Cardiac fibroblast (primary cell): Measurements from ENCODE around the gene SARS1.
A peak's percentile ranks its signal among the peaks of the same experiment; 100 is the strongest.

Experiments
- DNase-seq, 2 donors: peaks; one replicate each; pipeline versions ENCODE4 v3.0.0 to v3.0.0-alpha.2; 2010; ENCODE audit warnings: low read depth in 2 of 2
- H3K4me3 ChIP-seq, 2 donors: replicated peaks in 1 of 2; 1 replicate in 1 of 2; 2 replicates in 1 of 2; pipeline ENCODE4 v1.5.1; 2011; ENCODE audit warnings: low read depth in 2 of 2, low read length in 2 of 2, mild to moderate bottlenecking in 2 of 2, moderate library complexity in 1 of 2
- CTCF ChIP-seq: IDR thresholded peaks from one replicate; pipeline ENCODE4 v1.5.1; 2011; ENCODE audit warnings: low read depth, mild to moderate bottlenecking, low read length, inconsistent platforms

SARS1 gene

DNA sequence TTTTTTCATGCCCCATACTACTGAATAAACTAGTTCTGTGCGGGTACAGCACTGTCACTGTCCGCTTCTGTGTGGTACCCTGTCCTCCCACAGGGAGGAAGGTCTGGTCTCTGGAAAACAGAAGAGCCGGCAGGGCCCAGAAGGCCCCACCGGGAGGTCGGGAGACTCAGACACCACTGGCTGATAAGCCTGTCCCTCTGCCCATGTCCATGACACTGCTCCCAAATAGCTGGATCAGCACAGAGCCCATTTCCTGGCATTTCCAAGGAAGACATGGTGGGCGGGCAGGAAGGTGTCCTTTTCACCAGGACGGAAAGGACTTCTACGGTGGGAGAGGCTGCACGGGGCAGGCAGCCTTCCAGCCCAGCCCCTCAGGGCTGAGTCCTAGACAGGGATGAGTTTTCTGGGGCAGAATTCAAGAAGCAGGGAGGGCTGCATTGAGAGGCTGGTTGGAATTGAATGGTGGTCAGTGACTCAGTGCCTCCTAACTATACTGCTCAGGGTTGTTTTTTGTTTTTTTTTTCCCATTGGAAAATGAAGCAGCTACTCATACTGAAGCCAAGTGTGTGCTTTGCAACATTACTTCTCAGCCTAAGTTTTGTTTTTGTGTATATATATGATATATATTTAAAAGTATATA lies 62.1 kb downstream of the SARS1 start:
- no peak overlapping the region for H3K4me3 ChIP-seq
- DNase-seq, result peak in 1 of 2 donors; percentile 46
- TF ChIP-seq CTCF, result no peak

- TF ChIP-seq CTCF, result peak; percentile 94
- DNase-seq, result peak; percentile 78 to 80
- no peak overlapping the region for H3K4me3 ChIP-seq
These were observed 63.9 kb downstream of the SARS1 start for GRCh38 chr1:109277434-109278204.

- no peak overlapping the region for H3K4me3 ChIP-seq
- TF ChIP-seq CTCF, result no peak
- no peak for DNase-seq
These were observed 66.0 kb downstream of the SARS1 start for GRCh38 chr1:109279615-109280278.

DNA sequence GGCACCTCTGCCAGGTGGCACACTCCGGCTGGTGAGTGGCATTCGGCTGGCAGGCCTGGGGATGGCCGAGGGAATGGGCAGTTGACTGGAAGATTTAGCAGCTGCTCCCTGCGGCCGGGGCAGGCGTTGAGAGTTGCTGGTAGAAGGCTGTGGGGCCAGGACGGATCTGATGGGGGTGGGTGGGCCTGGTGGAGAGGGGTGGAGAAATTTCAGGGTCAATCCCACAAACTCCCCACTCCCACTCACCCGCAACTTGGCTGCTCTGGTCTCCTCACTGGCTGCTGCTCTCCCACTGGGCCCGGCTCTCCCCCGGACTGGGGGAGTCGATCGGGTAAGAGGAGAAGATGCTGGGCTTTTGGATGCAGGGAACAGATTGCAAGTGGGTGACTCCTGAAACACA lies 67.1 kb downstream of the SARS1 start:
- TF ChIP-seq CTCF, result no peak
- no peak overlapping the region for H3K4me3 ChIP-seq
- no peak for DNase-seq

- peak overlapping the region; percentile 68 to 90 for H3K4me3 ChIP-seq
- no peak for TF ChIP-seq CTCF
- peak; percentile 37 to 47 for DNase-seq
These were observed 68.2 kb downstream of the SARS1 start for GRCh38 chr1:109281680-109282496.

DNA sequence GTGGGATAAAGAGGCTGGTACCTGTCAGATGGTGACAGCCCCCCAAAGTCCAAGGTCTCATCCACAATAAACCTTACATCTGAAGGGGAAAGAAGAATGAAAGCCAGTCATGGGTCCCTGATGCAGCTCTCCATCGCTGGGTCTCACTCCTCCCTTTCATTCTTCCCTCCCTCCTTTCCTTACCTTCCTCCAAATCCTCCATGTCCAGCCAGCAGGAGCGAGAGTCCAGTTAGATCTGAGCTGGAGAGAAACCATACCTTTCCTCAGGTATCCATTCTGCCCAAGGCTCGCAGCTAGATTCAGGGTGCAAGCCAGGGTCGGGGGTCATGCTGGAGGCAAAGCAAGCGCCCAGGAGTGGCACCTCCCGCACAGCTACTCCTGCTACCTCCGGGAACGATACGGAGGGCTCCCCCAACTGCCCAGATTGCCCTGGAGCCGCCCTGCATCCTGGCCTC lies 68.8 kb downstream of the SARS1 start:
- no peak for TF ChIP-seq CTCF
- peak overlapping the region; percentile 68 to 90 for H3K4me3 ChIP-seq

More for the DNA sequence above, 68.8 kb downstream of the SARS1 start:
- no peak for DNase-seq
